GM06990 (cell line): ENCODE data around the gene WNT4.

Source experiments
- DNase-seq: peaks from one replicate; pipeline ENCODE4 v3.0.0-alpha.2; 2011; ENCODE audit not compliant: insufficient read length; ENCODE audit errors: extremely low read depth
- H3K27me3 ChIP-seq: replicated peaks from 2 replicates; pipeline ENCODE4 v1.6.0; 2011; ENCODE audit warnings: low read length; ENCODE audit not compliant: control insufficient read depth, insufficient read depth
- H3K36me3 ChIP-seq: 2 replicates; pipeline ENCODE4 v1.5.1; 2011; ENCODE audit warnings: low read length; ENCODE audit not compliant: control insufficient read depth, insufficient read depth
- H3K4me3 ChIP-seq: replicated peaks from 2 replicates; pipeline ENCODE4 v1.5.1; 2011; ENCODE audit warnings: low read depth, mild to moderate bottlenecking, control low read depth, low read length
- TF ChIP-seq, protein P1 (sequence below): IDR thresholded peaks from 2 replicates; pipeline ENCODE4 v1.5.1; 2011; ENCODE audit warnings: low read length, control low read depth, mild to moderate bottlenecking, inconsistent platforms; ENCODE audit not compliant: insufficient read depth, poor library complexity, severe bottlenecking

The WNT4 gene

DNA sequence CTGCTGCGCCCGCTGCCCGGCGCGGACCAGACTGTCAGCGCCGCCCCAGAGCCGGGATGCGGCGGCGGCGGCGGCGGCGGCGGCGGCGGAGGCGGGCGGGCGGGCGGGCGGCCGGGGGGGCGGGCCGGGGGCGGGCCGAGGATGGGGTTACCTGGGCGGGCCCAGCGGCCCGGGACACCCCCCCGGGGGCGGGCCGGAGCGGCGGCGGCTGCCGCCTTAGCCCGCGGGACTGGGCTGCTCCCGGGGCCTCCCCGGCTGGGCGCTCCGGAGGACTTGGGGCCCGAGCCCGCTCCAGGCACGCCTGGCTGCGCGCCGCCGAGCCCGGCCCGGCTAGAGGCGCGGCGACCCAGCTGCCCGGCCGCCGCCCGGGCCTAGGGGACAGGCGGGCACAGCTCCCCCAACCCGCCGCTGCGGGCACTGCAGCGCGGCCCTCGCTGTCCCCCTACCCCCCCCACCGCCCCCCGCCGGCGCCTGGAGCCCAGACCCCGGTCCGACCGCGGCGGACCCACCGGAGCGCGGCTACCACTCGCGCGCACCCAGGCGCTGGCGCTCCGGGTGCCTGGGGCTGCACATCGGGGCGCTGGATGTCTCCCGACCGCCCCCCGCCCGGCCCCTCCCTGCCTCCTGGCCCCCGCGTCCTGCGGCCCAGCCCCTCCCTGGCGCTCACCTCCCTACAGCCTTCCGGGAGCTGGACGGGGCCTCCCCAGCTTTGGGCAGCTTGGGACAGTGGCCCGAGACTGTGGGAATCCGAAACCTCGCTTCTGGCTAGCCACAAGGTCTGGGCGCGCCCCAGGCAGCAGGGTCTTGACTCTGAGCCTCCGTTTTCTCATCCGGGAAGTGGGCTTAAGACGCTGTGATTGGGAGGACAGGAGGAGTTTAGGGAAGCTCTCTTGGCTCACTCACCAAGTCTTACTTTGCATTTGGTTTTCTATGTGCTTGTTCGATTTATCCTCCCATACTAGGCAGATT lies at the start of gene WNT4:
Gene WNT4 (minus strand): TSS at position 33 of the 969 bp plus-strand sequence. CDS start 175 bp downstream, outside the sequence.
- Histone ChIP-seq H3K27me3 (peaks cover 4% of the 10 kb centered on the region), H3K4me3 (no peak within 1 kb of the TSS; the same call in 1 of the 2 replicates), H3K36me3 (no peaks in the 10 kb centered on the region)
- TF ChIP-seq, protein P1, sequence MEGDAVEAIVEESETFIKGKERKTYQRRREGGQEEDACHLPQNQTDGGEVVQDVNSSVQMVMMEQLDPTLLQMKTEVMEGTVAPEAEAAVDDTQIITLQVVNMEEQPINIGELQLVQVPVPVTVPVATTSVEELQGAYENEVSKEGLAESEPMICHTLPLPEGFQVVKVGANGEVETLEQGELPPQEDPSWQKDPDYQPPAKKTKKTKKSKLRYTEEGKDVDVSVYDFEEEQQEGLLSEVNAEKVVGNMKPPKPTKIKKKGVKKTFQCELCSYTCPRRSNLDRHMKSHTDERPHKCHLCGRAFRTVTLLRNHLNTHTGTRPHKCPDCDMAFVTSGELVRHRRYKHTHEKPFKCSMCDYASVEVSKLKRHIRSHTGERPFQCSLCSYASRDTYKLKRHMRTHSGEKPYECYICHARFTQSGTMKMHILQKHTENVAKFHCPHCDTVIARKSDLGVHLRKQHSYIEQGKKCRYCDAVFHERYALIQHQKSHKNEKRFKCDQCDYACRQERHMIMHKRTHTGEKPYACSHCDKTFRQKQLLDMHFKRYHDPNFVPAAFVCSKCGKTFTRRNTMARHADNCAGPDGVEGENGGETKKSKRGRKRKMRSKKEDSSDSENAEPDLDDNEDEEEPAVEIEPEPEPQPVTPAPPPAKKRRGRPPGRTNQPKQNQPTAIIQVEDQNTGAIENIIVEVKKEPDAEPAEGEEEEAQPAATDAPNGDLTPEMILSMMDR, result no peak
- no peak for DNase-seq

DNA sequence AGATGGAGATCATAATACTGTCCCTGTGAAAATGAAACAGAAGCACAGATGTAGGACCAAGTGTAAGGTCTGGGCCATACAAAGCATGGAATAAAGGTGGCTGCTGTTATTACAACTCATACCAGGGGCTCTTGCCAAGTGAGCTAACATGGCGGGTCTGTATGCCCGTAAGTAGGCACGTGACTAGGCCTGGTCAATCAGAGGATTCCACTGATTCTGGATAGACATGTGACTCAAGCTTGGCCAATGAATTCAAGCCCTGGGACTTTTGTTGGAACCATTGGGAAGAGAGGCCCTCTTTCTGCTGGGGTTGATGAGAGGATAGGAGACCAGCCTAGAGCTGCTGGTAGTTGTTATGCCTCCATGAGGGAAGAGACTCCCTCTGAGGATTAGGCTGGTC lies 47.8 kb upstream of the WNT4 start:
- no peaks in the 10 kb centered on the region for H3K27me3 ChIP-seq
- H3K36me3 ChIP-seq, result no peaks in the 10 kb centered on the region
- no peak for DNase-seq
- H3K4me3 ChIP-seq, result no peak overlapping the region
- TF ChIP-seq, protein P1, result no peak

DNA sequence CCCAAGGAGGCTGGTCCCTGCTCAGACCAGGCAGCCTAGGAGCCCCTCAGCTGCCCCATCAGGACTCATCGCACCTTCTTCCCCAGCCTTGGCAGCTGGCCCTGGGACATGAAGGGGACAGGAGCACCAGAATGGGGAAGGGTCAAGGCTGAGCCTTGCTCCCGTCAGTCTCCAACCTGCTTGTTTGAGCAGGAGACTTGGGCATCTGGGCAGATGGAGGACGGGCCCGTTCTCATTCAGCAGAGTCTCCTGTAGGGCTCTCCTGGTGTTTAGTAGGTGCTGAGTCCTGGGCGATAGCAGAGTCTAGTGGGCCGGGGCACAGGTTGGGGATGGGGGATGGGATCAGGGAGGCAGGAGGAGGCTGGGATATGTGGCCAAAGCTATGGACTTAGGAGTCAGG lies 47.4 kb upstream of the WNT4 start:
- H3K4me3 ChIP-seq, result no peak overlapping the region
- H3K27me3 ChIP-seq, result no peaks in the 10 kb centered on the region
- TF ChIP-seq, protein P1, result no peak
- no peak for DNase-seq
- H3K36me3 ChIP-seq, result no peaks in the 10 kb centered on the region

DNA sequence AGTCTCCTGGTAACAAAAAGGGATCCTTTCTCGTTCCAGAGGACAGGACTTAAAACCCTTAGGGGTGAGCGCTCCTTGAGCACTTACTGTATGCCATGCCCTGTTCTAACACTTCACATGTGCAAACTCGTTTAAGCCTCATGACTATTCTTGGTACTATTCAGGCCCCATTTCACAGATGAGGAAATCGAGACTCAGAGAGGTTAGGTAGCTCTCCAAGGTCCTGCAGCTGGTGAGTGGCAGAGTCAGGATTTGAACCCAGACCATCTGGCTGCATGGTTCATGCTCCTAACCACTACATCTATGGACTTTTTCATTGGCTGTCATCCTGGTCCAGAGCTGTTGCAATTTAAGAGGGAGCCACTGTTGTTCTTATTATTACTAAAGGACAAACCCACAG lies 46.7 kb upstream of the WNT4 start:
- TF ChIP-seq, protein P1, result no peak
- H3K36me3 ChIP-seq, result no peaks in the 10 kb centered on the region
- H3K27me3 ChIP-seq, result no peaks in the 10 kb centered on the region
- no peak overlapping the region for H3K4me3 ChIP-seq
- DNase-seq, result no peak

DNA sequence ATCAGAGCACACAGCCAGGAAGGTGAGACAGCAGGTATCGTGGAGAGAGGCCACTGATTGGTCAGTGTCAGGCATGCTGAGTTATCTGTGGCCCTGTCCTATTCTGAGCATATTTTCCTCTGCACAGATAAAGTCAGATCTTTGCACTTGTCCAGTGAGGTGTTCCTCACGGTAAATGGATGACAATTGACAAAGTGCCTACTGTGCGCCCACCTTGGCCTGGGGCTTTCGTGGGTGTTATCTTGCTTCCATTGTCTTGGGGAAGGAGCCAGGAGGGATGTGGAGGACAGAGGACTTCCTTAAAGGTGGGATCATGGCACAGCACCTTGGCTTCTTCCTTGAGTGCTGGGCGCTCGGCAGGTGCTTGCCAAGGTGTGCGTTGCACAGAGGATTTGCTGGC lies 46.0 kb upstream of the WNT4 start:
- TF ChIP-seq, protein P1, result no peak
- no peaks in the 10 kb centered on the region for H3K27me3 ChIP-seq
- H3K36me3 ChIP-seq, result no peaks in the 10 kb centered on the region
- no peak for DNase-seq
- no peak overlapping the region for H3K4me3 ChIP-seq

DNA sequence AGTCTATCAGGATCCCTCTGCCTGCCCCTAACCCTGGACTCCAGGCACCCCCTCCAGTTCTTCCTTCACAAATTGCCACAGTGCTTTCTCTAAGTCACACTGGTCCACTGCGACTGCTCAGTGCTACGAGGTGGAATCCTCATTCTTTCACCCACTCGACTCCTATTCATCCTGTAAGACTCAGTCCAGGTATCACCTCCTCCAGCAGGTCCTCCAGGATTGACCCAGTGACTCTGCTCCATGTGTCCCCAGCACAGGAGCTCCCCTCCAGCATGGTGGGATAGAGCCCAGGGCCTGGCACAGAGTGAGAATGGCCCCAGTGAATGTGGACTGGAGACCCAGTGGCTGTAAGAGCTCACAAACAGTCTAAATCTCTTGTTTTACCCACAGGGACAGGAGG lies 45.5 kb upstream of the WNT4 start:
- H3K36me3 ChIP-seq, result no peaks in the 10 kb centered on the region
- TF ChIP-seq, protein P1, result no peak
- no peak overlapping the region for H3K4me3 ChIP-seq
- DNase-seq, result no peak
- no peaks in the 10 kb centered on the region for H3K27me3 ChIP-seq
